Activated CD4-positive, alpha-beta T cell treated with anti-CD3 and anti-CD28 coated beads for 48 hours (primary cell): ENCODE measurements around the gene SDF2L1.
A peak's percentile ranks its signal among the peaks of the same experiment; 100 is the strongest.
"Not testable (repeated sequence)": the region's sequence is repeated elsewhere in the genome, so short reads cannot be mapped to it uniquely, and the experiment has no call there.

Source experiments
- DNase-seq: peaks from one replicate; pipeline ENCODE4 v3.0.0-alpha.2; 2020

Gene SDF2L1

GRCh38 chr22:21637450-21637849 is 4.7 kb upstream of the SDF2L1 start:
- DNase-seq = not testable (repeated sequence)

- DNase-seq = no peak
Observed at GRCh38 chr22:21639359-21639758, 2.7 kb upstream of the SDF2L1 start.

GRCh38 chr22:21640810-21641209 is 1.3 kb upstream of the SDF2L1 start:
- no peak for DNase-seq

- DNase-seq = no peak
Observed at GRCh38 chr22:21641417-21641788, 699 bp upstream of the SDF2L1 start.

GRCh38 chr22:21642584-21643448 is 714 bp downstream of the SDF2L1 start:
- peak; percentile 79 for DNase-seq

GRCh38 chr22:21643533-21644357 is 1.6 kb downstream of the SDF2L1 start:
- DNase-seq = no peak

- not testable (repeated sequence) for DNase-seq
Observed at GRCh38 chr22:21645513-21645912, 3.4 kb downstream of the SDF2L1 start.

GRCh38 chr22:21646608-21647590 is 4.8 kb downstream of the SDF2L1 start:
- peak; percentile 86 for DNase-seq

- DNase-seq = no peak
Observed at GRCh38 chr22:21650280-21650679, 8.2 kb downstream of the SDF2L1 start.

- DNase-seq = no peak
Observed at GRCh38 chr22:21650823-21651520, 8.9 kb downstream of the SDF2L1 start.

- DNase-seq = no peak
Observed at GRCh38 chr22:21651521-21652009, 9.5 kb downstream of the SDF2L1 start.

- DNase-seq = peak; percentile 94
Observed at GRCh38 chr22:21652010-21652546, 10.0 kb downstream of the SDF2L1 start.

- DNase-seq = no peak
Observed at GRCh38 chr22:21652547-21653545, 10.7 kb downstream of the SDF2L1 start.

- no peak for DNase-seq
Observed at GRCh38 chr22:21657020-21657359, 14.9 kb downstream of the SDF2L1 start.

- peak; percentile 83 for DNase-seq
Observed at GRCh38 chr22:21657360-21658032, 15.4 kb downstream of the SDF2L1 start.

- DNase-seq = no peak
Observed at GRCh38 chr22:21659864-21660525, 17.9 kb downstream of the SDF2L1 start.

- no peak for DNase-seq
Observed at GRCh38 chr22:21660904-21661303, 18.8 kb downstream of the SDF2L1 start.

- DNase-seq = no peak
Observed at GRCh38 chr22:21661991-21662390, 19.9 kb downstream of the SDF2L1 start.

- DNase-seq = no peak
Observed at GRCh38 chr22:21663738-21664137, 21.6 kb downstream of the SDF2L1 start.
